ENCODE results near the gene DNM3.

The DNM3 gene

GRCh38 chr1:171919891-171920887 lies 78.9 kb downstream of the DNM3 start:
- DNase-seq (ENCODE audit: low spot score), result no peak

GRCh38 chr1:171922999-171923398 lies 81.7 kb downstream of the DNM3 start:
- DNase-seq (ENCODE audit: low spot score), result no peak

- no peak for DNase-seq (ENCODE audit: low spot score)
These were observed 87.8 kb downstream of the DNM3 start for GRCh38 chr1:171929121-171929520.

GRCh38 chr1:171931752-171932151 lies 90.5 kb downstream of the DNM3 start:
- no peak for DNase-seq (ENCODE audit: low spot score)

- no peak for DNase-seq (ENCODE audit: low spot score)
These were observed 93.4 kb downstream of the DNM3 start for GRCh38 chr1:171934664-171935063.

GRCh38 chr1:171935086-171935485 lies 93.8 kb downstream of the DNM3 start:
- no peak for DNase-seq (ENCODE audit: low spot score)

GRCh38 chr1:171935664-171936063 lies 94.4 kb downstream of the DNM3 start:
- DNase-seq (ENCODE audit: low spot score), result no peak

GRCh38 chr1:171937938-171938337 lies 96.6 kb downstream of the DNM3 start:
- DNase-seq (ENCODE audit: low spot score), result no peak

- DNase-seq (ENCODE audit: low spot score), result no peak
These were observed 98.4 kb downstream of the DNM3 start for GRCh38 chr1:171939740-171940139.

GRCh38 chr1:171940368-171940767 lies 99.1 kb downstream of the DNM3 start:
- no peak for DNase-seq (ENCODE audit: low spot score)

GRCh38 chr1:171941920-171942319 lies 100.6 kb downstream of the DNM3 start:
- no peak for DNase-seq (ENCODE audit: low spot score)

- no peak for DNase-seq (ENCODE audit: low spot score)
These were observed 102.8 kb downstream of the DNM3 start for GRCh38 chr1:171943973-171944561.

GRCh38 chr1:171948511-171948910 lies 107.2 kb downstream of the DNM3 start:
- DNase-seq (ENCODE audit: low spot score), result no peak

GRCh38 chr1:171949316-171949715 lies 108.0 kb downstream of the DNM3 start:
- no peak for DNase-seq (ENCODE audit: low spot score)

GRCh38 chr1:171953835-171954234 lies 112.5 kb downstream of the DNM3 start:
- no peak for DNase-seq (ENCODE audit: low spot score)

GRCh38 chr1:171954361-171954760 lies 113.1 kb downstream of the DNM3 start:
- DNase-seq (ENCODE audit: low spot score), result no peak

- no peak for DNase-seq (ENCODE audit: low spot score)
These were observed 120.6 kb downstream of the DNM3 start for GRCh38 chr1:171961861-171962260.

- DNase-seq (ENCODE audit: low spot score), result no peak
These were observed 122.5 kb downstream of the DNM3 start for GRCh38 chr1:171963762-171964161.

GRCh38 chr1:171965777-171966176 lies 124.5 kb downstream of the DNM3 start:
- no peak for DNase-seq (ENCODE audit: low spot score)

- no peak for DNase-seq (ENCODE audit: low spot score)
These were observed 125.3 kb downstream of the DNM3 start for GRCh38 chr1:171966426-171967220.

- no peak for DNase-seq (ENCODE audit: low spot score)
These were observed 127.9 kb downstream of the DNM3 start for GRCh38 chr1:171969226-171969625.

- DNase-seq (ENCODE audit: low spot score), result no peak
These were observed 128.5 kb downstream of the DNM3 start for GRCh38 chr1:171969813-171970212.

- no peak for DNase-seq (ENCODE audit: low spot score)
These were observed 131.5 kb downstream of the DNM3 start for GRCh38 chr1:171972846-171973245.
